HG03025 (cell line): ENCODE data around the gene PLA2G2E.
"Not testable (repeated sequence)": the region's sequence is repeated elsewhere in the genome, so short reads cannot be mapped to it uniquely, and the experiment has no call there.

ENCODE experiments used
- ATAC-seq: cut with Tn5 transposase; IDR thresholded peaks from one replicate; pipeline ENCODE4 v1.9.1; 2021; ENCODE audit warnings: mild to moderate bottlenecking, moderate library complexity; ENCODE audit not compliant: unreplicated experiment, low FRiP score

The PLA2G2E gene

DNA sequence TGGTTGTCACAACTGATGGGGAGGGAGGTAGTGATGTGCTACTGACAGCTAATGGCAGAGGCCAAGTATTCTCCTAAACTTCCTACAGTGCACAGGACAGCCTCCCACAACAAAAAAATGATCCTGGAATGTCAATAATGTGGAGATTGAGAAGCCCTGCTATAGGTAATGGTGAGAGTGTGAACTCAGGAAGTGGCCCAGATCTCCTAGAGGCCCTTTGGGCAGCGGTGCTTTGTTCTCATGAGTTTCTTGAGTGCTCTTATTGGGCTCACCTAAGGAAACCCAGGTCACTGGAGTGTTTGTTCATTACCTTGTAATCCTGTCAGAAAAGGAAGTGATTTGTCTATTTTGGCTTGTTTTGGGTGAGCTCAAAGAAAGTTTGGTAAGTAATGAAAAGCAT lies 35.3 kb downstream of the PLA2G2E start:
- ATAC-seq = no peak

DNA sequence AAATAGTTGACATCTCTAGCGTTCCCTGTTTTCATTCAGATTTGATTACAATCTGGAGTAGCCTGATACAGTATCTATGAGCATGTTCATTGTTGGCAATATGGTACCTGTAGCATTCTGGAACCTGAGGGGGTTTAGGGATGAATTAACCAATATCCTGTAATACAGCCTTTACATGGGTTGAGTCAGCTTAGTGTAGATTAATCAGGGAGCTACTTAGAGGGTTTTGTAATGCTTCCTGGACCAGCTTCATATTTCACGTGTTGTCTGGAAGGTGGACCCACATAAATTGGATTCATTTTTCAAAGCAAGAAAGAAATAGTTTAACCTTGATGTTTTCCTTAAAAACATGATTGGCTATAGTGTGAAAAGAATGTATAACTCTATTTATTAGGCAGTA lies 37.6 kb downstream of the PLA2G2E start:
- no peak for ATAC-seq

DNA sequence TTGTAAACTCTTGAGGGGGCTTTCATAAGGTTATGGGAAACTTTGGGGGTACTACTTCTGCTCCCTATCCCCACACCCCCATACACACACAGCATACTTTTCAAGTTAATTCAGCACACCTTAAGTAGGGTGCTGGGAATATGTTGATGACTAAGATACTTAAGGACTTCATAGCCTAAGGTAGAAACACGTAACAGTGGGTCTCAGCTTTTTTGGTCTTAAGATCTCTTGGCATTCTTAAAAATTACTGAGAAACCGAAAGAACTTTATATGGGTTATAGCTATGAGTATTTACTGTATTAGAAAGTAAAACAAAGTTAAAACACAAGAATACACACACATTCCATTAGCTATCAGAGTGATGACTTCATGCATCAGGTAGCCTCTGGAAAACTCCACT lies 39.1 kb downstream of the PLA2G2E start:
- ATAC-seq = no peak

DNA sequence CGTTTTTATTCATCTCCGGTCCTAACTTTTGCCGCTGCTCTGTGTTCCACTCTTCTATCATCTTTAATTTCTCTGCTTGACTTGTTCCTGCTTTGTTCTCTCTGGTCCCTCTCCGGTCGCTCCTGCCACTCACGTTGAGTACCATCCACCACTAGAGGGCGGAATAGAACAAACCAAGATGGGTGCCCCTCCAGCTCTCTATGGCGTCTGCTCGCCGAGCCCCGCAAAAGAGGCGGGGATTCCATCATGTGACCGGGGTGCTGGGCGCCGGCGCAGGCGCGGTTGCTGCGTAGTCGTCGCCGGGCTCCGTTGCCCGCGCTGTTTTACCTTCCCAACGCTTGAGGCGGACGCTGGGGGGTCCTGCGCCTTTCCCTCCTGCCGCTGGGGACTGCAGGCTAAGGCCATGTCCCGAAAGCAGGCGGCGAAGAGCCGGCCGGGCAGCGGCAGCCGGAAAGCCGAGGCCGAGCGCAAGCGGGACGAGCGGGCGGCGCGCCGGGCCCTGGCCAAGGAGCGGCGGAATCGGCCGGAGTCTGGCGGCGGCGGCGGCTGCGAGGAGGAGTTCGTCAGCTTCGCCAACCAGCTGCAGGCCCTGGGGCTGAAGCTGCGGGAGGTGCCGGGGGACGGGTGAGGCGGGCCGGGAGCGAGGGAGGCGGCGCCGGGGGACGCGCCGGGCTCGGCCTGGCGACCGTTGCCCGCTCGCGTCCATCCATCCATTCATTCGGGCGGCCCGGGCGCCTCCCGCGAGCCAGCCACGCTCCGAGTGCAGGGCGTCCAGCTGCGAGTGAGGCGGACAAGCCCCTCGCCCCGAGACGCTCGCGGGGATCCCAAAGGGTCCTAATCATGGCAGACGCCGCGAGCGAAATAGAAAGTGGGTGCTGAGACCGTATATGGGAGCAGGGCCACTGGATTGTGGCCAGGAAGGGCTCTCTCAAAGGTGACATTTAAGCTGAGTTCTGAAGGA lies 41.0 kb downstream of the PLA2G2E start, which contains the start of gene OTUD3:
OTUD3 (plus strand) TSS at position 285 of the 961 bp plus-strand sequence; CDS start at position 404, 119 bp downstream.
- ATAC-seq = peak; percentile 93

DNA sequence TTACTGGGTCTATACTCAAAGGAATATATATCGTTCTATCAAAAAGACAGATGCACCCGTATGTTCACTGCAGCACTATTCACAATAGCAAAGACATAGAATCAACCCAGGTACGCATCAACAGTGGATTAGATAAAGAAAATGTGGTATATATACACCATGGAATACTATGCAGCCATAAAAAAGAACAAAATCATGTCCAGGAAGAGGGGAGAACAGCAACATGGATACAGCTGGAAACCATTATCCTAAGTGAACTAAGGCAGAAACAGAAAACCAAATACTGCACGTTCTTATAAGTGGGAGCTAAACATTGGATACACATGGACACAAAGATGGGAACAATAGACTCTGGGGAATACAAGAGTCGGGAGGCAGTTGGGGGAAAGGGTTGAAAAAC lies 42.6 kb downstream of the PLA2G2E start:
- ATAC-seq = not testable (repeated sequence)

DNA sequence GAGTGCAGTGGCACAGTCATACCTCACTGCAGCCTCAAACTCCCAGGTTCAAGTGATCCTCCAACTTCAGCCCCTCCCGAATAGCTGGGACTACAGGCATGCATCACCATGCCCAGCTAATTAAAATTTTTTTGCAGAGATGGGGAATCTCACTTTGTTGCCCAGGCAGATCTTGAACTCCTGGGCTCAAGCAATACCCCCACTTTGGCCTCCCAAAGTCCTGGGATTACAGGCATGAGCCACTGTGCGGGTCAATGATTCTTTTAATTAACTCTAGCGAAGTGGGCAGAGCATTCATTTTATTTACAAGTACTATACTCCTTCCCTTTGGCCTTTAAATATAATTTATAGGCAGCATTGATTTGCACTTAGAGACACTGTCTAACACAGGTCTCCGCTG lies 43.8 kb downstream of the PLA2G2E start:
- no peak for ATAC-seq

DNA sequence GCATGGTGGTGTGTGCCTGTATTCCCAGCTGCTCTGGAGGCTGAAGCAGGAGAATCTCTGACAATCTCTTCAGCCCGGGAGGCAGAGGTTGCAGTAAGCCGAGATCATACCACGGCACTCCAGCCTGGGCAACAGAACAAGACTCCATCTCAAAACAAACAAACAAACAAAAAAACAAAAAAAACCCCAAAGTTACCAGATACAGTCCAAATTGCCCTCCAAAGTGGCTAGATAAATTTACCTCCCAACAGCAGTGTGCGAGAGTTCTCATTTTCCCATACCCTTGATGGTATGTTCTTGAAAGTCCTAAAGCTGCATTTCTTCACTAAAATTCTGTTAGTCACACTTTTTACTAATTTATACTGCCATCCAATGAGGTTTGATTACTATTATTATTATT lies 44.2 kb downstream of the PLA2G2E start:
- no peak for ATAC-seq

DNA sequence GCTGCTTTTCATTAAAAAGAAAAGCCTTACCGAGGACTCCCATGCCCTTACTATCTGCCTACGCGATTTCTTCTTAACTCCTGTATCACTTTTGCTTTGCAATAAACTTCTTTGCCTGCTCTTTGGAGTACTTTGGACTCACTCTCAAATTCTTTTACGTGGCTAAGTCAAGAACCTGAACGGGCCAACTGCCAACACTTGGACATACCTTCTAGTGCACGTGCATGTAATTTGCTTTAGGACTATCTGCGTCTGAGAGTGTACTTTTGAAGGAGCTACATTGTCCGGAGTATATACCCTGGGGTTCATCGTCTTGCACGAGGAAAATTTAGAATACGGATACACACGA lies 44.8 kb downstream of the PLA2G2E start:
- ATAC-seq = no peak

DNA sequence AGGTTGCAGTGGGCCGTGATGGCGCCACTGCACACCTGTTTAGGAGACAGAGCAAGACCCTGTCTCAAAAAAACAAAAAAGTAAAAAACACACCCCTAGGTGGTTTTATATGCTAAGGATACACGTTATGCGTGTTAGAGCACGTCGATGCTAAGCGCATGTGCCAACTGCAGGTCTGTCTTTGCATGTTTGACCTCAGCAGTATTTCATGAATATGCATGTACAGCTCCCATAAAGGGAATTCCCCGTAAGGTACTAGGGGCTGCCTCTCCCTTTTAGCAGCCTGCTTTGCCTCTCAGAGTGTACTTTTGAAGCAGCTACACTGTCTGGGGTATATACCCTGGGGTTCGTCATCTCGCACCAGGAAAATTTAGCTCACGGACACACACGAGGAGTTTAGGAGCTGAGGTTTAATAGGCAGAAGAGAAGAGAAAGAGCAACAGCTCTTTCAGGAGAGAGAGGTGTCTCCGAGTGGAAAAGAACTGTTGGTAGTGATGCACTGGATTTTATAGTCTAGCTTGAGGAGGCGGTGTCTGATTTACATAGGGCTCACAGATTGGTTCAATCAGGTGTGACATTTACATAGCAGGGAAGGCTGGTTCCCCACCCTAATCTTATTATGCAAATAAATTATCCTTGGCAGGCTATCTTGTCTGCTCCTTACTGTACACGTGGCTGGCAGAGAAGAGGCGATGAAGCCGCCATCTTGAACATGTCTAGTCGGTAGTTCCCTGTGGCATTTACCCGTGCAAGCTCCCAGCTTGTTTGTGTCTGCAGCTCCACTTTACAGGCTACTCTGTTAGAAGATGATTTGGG lies 45.4 kb downstream of the PLA2G2E start:
- ATAC-seq = no peak

DNA sequence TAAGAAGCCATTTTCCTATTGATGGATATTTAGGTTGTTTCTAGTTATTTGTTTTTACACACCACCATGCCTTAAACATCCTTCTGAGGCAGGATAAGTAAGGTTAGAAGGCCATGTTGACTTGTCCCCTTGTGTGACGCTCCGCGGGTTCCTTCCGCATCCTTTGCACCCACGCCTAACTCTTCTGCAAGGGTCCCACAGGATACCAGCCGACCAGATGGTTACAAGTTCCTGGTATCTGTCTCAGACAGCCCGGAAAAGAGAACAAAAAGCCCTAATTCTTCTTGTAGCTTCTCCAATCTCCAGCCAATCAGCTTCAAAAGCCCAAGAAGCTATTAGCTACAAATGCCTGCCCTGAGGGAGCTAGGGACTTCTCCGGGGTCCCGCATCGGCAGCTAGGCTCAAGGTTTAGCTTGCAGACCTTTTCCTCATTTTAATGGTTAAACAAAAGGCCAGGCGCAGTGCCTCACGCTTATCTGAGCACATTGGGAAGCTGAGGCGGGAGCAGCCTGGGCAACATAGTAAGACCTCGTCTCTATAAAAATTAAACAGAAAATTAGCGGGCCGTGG lies 46.2 kb downstream of the PLA2G2E start:
- no peak for ATAC-seq

DNA sequence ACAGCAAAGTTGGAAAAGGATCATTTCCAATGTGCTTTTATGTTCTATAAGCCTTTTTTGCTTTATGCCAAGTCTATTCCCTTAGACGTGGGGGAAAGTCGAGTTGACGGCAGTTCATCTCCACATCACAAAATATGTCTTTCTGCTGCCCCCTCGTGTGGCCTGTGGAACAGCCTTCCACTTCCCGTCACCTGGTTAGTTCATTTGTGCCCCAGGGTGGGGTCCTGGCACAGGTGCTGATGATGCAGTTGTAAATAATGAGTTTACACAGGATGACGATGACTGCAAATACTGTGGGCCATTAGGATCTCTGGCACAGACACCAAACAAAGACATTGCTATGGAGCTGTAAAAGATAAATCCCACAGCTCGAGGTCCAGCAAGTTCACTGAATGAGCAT lies 51.2 kb downstream of the PLA2G2E start:
- no peak for ATAC-seq
